ENCODE data around the gene PTPRM. TPM values are rescaled to one million over a fixed set of nuclear protein-coding genes. Genes with fewer than 3 reads are reported as not detected.

The PTPRM gene
- total and polyA plus RNA-seq, 9 donors: 45.6 to 82.0 (median 56.9) TPM

DNA sequence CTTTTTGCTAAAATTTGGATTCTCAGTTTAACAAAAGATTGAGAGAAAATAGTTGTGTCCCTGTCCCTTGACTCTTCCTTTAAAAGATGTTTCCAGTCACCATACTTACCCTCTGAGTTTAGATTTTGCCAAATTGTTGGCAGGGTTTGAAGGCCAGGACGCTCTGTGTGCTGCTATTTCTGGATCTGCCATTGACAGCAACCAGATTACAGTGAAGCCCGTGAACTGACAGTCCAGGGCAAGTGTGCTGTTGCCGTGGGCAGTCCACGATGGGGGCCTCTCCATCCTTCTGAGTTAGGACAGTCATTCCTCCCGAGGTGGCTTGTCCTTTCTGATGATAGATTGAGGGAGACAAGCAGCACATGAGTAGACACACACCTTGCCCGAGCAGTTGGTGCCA lies 89.9 kb downstream of the PTPRM start:
- intact Hi-C loops (cut with DNase I): no loop called here
- WGBS, 3 donors: 67 to 87% (median 77%) methylated on average over 6 of the region's 6 CpGs

DNA sequence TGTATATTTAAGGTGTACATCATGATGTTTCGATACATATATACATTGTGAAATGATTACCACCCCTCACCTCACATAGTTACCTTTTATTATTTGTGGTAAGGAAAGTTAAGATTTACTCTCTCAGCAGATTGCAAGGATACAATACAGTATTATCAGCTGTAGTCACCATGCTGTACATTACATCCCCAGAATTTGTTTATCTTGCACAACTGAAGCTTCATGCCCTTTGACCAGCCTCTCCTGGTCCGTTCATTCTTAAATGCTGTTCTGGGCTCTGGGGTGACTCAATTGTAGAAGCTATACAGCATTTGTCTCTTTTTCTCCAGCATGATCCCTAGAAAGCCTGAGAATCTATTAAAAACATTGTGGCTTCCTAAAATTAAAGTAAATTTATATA lies 90.8 kb downstream of the PTPRM start:
- Histone ChIP-seq H3K4me1 (ENCODE audit: insufficient read depth) (peaks cover 4% of the 10 kb centered on the region), H3K4me3 (no peak overlapping the region), H3K36me3 (no peaks in the 10 kb centered on the region), H3K27me3 (no peaks in the 10 kb centered on the region), H3K27ac (no peak overlapping the region), H3K9me3 (no peaks in the 10 kb centered on the region)
- TF ChIP-seq POLR2A (IDR thresholded peaks at IDR 0.05) (no peak), EP300 (IDR thresholded peaks at IDR 0.05) (no peak)
- TF ChIP-seq, protein P1, sequence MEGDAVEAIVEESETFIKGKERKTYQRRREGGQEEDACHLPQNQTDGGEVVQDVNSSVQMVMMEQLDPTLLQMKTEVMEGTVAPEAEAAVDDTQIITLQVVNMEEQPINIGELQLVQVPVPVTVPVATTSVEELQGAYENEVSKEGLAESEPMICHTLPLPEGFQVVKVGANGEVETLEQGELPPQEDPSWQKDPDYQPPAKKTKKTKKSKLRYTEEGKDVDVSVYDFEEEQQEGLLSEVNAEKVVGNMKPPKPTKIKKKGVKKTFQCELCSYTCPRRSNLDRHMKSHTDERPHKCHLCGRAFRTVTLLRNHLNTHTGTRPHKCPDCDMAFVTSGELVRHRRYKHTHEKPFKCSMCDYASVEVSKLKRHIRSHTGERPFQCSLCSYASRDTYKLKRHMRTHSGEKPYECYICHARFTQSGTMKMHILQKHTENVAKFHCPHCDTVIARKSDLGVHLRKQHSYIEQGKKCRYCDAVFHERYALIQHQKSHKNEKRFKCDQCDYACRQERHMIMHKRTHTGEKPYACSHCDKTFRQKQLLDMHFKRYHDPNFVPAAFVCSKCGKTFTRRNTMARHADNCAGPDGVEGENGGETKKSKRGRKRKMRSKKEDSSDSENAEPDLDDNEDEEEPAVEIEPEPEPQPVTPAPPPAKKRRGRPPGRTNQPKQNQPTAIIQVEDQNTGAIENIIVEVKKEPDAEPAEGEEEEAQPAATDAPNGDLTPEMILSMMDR (IDR thresholded peaks at IDR 0.05): no peak
- 94 to 95% (median 94%) methylated on average over 2 of the region's 2 CpGs for WGBS, 3 donors
- intact Hi-C loops (cut with DNase I): no loop called here
- no peak for DNase-seq

More for the DNA sequence above, 89.9 kb downstream of the PTPRM start:
- H3K9me3 ChIP-seq: no peaks in the 10 kb centered on the region
- H3K4me1 ChIP-seq (ENCODE audit: insufficient read depth): peaks cover 4% of the 10 kb centered on the region
- H3K36me3 ChIP-seq: no peaks in the 10 kb centered on the region
- H3K27me3 ChIP-seq: no peaks in the 10 kb centered on the region
- H3K27ac ChIP-seq: no peak overlapping the region
- TF ChIP-seq POLR2A (IDR thresholded peaks at IDR 0.05) (no peak), EP300 (IDR thresholded peaks at IDR 0.05) (no peak)
- TF ChIP-seq, protein P1 (IDR thresholded peaks at IDR 0.05): no peak
- no peak for DNase-seq
- no peak overlapping the region for H3K4me3 ChIP-seq

DNA sequence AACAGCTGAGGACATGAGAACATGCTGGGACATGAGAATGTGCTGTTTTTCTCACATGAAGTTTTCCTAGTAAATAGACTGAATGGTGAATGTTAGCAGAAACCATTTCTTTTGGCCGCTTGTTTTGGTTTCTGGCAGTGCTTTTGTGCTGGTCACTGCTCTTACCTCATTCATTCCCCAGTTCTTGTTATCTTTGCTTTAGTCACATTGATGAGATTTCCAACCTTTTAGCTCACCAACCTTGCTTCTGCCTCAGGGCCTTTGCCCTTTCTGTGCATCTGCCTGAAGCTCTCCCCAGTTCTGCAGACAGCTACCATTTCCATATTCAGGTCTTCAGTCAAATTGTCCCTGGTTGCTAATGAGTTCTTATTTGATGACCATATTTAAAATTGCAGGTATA lies 91.6 kb downstream of the PTPRM start:
- DNase-seq: no peak
- Histone ChIP-seq H3K36me3 (no peaks in the 10 kb centered on the region), H3K4me3 (no peak overlapping the region), H3K27me3 (no peaks in the 10 kb centered on the region), H3K27ac (no peak overlapping the region), H3K9me3 (no peaks in the 10 kb centered on the region), H3K4me1 (ENCODE audit: insufficient read depth) (peaks cover 4% of the 10 kb centered on the region)
- TF ChIP-seq EP300 (IDR thresholded peaks at IDR 0.05): no peak
- intact Hi-C loops (cut with DNase I): no loop called here
- 93 to 98% (median 95%) methylated on average over 1 of the region's 1 CpG for WGBS, 3 donors

DNA sequence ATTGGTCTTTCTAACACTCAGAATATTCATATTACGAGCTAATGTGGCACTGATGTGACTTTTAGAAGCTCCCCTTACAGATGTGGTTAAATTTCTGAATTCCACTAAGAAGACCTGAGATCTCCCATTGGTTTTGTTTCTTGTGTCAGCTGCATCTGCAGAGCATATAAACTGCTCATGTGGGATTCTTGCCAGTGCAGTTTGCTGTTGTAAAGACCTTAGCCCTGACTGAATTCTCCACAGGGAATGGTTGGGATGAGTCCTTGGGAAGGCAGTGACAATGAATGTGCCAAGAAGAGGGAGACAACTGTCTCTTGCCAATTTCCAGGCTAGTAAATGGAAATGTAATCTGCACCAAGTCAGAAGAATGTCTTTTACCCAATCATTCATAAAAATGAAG lies 94.1 kb downstream of the PTPRM start:
- Histone ChIP-seq H3K27ac (no peak overlapping the region), H3K9me3 (no peaks in the 10 kb centered on the region), H3K4me1 (ENCODE audit: insufficient read depth) (peaks cover 4% of the 10 kb centered on the region), H3K4me3 (no peak overlapping the region), H3K36me3 (no peaks in the 10 kb centered on the region), H3K27me3 (no peaks in the 10 kb centered on the region)
- no peak for DNase-seq
- 89 to 95% (median 95%) methylated on average over 1 of the region's 1 CpG for whole genome bisulfite sequencing, 3 donors
- no peak for TF ChIP-seq POLR2A (IDR thresholded peaks at IDR 0.05)
- TF ChIP-seq EP300 (IDR thresholded peaks at IDR 0.05): no peak
- TF ChIP-seq, protein P1 (IDR thresholded peaks at IDR 0.05): no peak
- intact Hi-C loops (cut with DNase I): no loop called here

DNA sequence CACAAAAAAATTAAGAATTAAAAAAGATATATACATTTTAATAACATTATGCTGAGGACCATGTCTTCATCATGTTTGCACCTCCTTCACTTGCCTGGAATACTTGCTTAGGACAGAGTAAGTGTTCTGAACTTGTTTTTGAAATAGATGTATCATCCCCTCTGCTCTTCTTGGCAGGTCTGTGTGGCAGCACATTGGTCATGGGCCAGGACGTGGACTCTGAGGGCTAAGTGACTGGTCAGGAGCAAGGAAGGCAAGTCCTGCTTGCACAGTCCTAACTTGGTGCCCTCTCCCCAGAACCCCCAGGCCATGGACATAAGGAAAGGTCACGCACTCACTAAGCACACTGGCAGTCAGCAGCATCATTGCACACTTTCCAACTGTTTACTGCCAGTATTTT lies 95.8 kb downstream of the PTPRM start:
- H3K36me3 ChIP-seq: no peaks in the 10 kb centered on the region
- no peak overlapping the region for H3K27ac ChIP-seq
- H3K27me3 ChIP-seq: no peaks in the 10 kb centered on the region
- peaks cover 2% of the 10 kb centered on the region for H3K4me1 ChIP-seq (ENCODE audit: insufficient read depth)
- H3K9me3 ChIP-seq: no peaks in the 10 kb centered on the region
- TF ChIP-seq EP300 (IDR thresholded peaks at IDR 0.05) (no peak), POLR2A (IDR thresholded peaks at IDR 0.05) (no peak)
- TF ChIP-seq, protein P1 (IDR thresholded peaks at IDR 0.05): no peak
- DNase-seq: no peak
- H3K4me3 ChIP-seq: no peak overlapping the region
- intact Hi-C loops (cut with DNase I): no loop called here
- 94 to 98% (median 94%) methylated on average over 2 of the region's 2 CpGs for WGBS, 3 donors

Measured in ovary (tissue), 9 donors.